Inflammatory macrophage treated with lipopolysaccharide for 4 hours (primary cell): Measurements from ENCODE around the gene UBA7.
A peak's percentile ranks its signal among the peaks of the same experiment; 100 is the strongest.
"Not testable (repeated sequence)": the region's sequence is repeated elsewhere in the genome, so short reads cannot be mapped to it uniquely, and the experiment has no call there.

Source experiments
- DNase-seq: peaks from one replicate; pipeline ENCODE4 v3.0.0-alpha.2; 2020

UBA7 gene

DNA sequence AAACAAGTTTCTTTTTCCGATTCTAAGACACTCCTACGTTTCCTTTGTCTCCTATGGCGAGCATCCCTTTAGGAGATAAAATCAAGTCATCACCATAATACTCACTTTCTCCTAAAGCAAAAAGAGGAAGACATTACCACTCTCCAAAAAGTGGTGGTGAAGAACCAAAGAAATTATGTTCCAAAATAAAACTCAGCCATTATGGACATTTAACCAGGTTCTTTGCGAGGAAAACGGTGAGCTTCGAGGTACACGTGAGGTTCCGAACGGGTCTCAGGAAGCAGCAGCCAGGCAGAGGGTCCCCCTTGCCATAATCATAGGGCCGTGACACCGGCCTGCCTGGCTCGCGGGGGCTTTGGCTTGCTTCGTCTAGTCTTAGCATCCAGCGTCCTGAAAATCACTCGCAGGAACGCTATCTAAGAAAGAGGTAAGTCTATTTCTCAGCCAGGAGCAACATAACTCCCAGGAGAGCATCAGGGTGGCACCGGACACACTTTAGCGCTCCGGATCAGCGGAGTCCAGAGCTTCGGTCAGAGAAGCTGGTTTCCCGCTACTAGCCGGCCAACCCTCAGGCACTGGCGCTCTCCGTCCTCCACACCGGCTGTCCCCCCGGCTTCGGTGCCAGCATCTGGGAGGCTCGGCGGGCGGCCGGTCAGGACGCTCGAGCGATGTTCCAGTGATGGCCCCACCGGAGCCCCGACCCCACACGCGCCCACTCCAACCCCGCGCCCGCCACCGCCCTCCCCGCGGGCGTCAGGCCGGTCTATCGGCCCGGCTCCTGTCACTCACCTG lies 28.0 kb downstream of the UBA7 start:
- peak; percentile 31 for DNase-seq

- DNase-seq = not testable (repeated sequence)
Measured at GRCh38 chr3:49782277-49782676, 31.5 kb downstream of the UBA7 start.

DNA sequence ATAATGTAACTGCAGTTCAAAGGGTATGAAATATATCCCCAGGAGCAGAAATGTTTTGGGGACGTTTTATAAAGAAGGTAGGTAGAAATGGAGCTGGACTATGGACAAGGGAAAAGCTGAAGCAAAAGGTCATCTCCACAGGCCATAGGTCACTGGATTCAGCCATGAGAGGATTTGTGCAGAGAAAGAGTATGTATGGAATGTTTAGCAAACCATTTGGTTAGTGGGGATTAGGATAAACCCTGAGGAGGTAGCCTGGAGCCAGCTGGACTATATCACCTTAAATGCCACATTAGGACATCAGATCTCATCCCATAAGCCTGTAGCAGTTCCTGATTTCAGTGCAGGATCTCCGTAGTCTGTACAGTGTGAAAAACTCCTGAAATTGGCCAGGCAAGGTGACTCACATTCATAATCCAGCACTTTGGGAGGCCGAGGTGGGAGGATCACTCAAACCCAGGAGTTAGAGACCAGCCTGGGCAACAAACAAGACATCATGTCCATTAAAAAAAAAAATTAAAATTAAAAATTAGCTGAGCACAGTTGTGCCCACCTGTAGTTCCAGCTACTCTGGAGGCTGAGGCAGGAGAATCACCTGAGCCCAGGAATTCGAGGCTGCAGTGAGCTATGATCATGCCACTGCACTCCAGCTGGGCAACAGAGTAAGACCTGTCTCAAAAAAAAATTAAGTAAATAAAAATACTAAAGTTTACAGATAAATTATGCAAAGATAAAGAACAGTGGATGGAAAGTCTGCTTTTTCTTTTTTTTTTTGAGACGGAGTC lies 32.1 kb downstream of the UBA7 start:
- DNase-seq = no peak

DNA sequence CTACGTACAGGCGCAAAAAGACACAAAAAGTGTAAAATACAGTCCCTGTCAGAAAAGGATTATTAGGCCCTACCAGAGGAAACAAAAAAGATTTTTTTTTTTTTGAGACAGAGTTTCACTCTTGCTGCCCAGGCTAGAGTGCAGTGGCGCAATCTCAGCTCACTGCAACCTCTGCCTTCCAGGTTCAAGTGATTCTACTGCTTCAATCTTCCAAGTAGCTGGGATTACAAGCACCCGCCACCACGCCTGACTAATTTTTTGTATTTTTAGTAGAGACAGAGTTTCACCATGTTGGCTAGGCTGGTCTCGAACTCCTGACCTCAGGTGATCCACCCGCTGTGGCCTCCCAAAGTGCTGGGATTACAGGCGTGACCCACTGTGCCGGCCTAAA lies 32.8 kb downstream of the UBA7 start:
- DNase-seq = not testable (repeated sequence)

DNA sequence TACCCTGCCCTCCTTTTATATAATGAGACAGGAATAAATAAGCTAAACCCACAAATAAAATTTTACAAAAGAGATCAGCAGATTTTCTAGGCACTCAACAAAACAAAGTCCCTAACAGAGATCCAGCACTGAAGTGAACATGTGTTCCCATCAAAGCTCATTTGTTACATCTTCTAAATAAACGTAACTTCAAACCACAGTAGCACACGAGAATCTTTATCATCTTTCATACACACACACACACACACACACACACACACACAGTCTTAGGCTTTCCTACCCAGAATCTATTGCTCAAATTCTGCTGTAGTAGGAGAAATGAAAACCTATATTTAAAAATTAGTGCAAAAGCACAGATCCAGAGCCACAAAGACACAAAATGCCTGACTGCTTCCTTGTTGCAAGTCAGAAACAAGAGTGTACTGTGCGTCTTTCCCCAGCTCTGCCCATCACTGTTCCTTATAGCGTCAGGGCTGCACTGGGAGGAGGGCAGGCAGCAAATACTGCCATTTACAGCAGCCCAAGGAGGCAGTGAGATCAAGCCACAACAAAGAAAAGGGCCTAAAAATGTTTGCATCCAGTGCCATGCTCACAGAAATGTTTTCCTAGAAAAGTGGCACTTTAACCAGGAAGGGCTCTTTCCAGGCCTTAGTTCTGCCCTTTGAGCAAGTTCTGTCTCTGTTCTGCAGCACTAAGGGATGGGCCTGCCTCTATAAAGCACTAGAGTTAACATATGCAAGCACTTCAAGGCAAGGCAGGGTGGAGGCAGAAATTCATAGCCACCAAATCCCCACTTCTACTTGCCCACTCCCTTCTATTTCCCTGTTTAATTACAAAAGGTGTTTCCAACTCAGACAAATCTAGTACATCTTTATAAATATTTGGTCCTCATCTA lies 33.4 kb downstream of the UBA7 start:
- no peak for DNase-seq

DNA sequence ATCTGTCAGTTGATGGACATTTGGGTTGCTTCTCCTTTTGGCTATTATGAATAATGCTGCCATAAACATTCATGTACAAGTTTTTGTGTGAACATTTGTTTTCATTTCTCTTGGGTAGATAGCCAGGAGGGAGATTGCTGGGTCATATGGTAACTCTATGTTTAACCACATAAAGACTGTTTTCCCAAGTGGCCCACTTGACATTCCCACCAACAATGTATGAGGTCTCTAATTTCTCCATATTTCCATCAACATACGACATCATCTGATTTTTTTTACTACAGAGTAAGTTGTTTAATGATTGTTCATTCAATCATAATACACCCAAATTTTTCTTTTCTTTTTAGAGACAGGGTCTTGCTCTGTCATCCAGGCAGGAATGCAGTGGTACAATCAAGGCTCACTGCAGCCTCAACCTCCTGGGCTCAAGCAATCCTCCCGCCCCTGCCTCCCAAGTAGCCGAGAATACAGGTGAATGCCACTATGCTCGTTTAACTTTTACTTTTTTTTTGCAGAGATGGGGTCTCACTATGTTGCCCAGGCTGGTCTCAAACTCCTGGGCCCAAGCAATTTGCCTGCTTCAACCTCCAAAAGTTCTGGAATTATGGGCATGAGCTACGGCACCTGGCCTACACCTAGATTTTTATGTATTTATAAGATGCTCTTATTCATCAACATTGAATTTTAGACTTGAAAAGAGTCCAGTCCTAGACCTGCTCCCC lies 34.2 kb downstream of the UBA7 start:
- DNase-seq = no peak

DNA sequence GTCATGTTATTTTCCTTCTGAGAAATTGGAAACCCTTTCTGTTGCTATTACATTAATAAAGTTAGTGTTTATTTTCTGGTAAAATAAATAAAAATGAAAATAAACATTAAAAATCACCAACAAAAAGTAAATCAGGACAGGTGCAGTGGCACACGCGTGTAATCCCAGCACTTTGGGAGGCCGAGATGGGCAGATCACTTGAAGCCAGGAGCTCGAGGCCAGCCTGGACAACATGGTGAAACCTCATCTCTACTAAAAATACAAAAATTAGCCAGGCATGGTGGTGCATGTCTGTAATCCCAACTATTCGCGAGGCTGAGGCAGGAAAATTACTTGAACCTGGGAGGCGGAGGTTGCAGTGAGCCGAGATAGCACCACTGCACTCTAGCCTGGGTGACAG lies 37.7 kb downstream of the UBA7 start:
- DNase-seq = not testable (repeated sequence)

- DNase-seq = no peak
Measured at GRCh38 chr3:49775538-49775937, 38.2 kb downstream of the UBA7 start.

DNA sequence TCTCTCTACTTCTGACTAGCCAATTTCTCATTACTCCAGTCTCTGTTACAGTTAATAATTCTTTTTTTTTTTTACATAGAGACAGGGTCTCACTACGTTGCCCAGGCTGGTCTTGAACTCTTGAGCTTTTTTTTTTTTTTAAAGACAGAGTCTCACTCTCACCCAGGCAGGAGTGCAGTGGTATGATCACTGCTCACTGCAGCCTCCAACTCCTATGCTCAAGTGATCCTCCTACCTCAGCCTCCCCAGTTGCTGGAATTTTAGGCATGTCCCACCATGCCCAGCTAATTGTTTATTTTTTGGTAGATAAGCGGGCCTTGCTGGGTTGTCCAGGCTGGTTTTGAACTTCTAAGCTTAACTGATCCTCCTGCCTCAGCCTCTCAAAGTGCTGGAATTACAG lies 41.0 kb downstream of the UBA7 start:
- DNase-seq = no peak

DNA sequence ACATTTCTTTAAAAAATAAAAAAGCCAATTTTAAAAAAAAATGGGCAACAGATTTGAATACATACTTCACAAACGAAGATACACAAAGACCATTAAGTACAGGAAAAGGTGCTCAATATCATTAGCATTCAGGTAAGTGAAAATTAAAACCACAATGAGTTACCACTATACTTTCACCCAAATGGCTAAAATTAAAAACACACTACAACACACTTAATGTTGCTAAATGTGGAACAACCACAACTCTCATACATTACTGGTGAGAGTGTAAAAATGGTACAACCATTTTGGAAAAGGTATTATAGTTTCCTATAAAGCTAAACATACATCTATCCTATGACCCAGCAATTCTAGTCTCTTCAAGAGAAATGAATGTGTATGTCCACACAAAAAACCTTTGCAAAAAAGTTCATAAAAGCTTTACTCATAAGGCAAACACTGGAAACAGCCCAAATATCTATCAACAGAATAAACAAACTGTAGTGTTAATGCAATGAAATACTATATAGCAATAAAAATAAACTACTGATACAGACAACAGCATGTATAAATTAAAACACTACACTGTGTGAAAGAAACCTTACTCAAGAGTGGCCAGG lies 42.3 kb downstream of the UBA7 start:
- DNase-seq = no peak

GRCh38 chr3:49769926-49770325 lies 43.8 kb downstream of the UBA7 start:
- no peak for DNase-seq

DNA sequence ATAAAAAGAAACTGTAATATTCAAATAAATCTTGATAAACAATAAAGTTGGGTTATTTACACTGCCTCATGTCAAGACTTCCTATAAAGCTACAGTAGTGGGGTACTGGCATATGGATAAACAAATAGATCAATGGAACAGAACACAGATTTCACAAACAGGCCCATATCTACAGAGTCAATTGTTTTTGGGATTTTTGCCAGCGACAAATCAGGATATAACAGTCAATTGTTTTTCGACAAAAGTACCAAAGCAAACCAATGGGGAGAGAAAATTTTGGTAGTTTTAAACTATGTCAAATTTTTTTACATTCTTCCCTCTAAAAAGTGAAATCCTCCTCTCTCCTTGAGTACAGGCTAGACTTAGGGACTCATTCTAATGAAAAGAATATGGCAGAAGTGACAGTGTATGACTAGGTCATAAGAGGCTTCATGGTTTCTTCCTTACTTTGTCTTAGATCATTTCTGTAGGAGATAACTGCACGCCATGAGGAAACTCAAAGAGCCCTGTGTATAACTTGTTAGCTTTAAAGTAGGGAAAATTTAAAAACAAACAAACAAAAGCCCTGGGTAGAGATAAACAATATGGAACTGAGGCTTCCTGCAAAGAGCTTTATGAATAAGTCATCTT lies 44.4 kb downstream of the UBA7 start:
- DNase-seq = no peak

GRCh38 chr3:49763981-49764380 lies 49.8 kb downstream of the UBA7 start:
- DNase-seq = no peak

- no peak for DNase-seq
Measured at GRCh38 chr3:49761661-49762060, 52.1 kb downstream of the UBA7 start.

DNA sequence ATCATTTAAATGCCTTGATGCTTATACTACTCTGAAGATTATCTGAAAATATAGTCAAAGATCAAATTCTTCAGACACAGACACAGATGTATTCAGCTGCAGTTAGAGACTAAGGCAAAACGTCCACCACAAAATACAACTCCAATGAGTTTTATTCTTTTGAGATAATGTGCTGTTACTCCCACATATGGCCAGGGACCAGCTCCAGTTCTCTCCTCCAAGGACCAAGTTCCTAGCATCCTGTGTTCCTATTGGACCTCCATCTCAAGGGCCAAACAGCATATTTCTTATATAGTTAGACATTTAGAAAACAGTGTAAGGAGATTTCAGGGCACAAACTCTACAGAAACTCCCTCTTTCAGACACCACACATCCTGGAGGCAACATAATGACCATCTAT lies 54.5 kb downstream of the UBA7 start:
- no peak for DNase-seq

DNA sequence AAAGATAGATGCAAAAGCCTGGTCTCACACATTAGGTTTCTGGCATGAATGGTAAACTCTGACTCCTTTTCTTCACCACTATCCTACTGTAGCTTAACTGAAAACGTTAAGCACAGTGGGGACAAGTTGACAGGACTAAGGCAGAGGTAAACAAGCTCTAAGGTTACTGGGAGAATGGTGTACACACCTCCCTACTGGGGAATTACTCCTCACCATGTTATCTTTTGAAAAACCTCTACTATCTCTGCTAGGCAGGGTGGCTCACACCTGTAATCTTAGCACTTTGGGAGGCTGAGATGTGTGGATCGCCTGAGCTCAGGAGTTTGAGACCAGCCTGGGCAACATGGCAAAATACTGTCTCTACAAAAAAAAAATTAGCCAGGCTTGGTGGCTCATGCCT lies 56.6 kb downstream of the UBA7 start:
- DNase-seq = no peak

DNA sequence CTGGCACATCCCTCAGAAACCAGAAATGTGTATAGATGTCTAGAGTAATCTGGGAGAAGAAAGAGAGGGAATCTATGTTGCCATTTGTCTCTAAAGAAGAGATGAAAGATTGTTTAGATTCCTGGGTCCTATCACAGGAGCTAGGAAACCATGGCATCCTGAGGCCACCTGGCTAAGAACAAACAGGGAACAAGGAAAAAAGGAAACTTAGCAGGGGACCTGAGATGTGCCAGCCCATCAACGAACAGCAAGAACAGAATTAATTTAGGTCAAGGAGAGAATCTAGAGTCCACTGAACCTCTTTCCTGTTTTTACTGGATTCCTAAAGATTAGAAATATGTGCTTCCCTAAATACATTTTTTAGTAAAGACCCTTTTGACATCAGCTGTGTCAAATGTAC lies 57.7 kb downstream of the UBA7 start:
- DNase-seq = no peak
